Fibroblast of skin of scalp (primary cell): ENCODE measurements around the gene ACSL5. TPM values are rescaled to one million over a fixed set of nuclear protein-coding genes. Genes with fewer than 3 reads are reported as not detected.
A peak's percentile ranks its signal among the peaks of the same experiment; 100 is the strongest.

Experiments used
- DNase-seq: peaks from one replicate; pipeline ENCODE4 v3.0.0-alpha.2; 2013
- polyA plus RNA-seq, 2 experiments: library from polyadenylated mRNA; unstranded; fragments of 120-200 nt; gene quantifications; one replicate each; pipeline ENCODE4 v1.2.1, GENCODE V29; 2013; ENCODE audit not compliant: insufficient read length in 2 of 2

The ACSL5 gene
- polyA plus RNA-seq (2013, experiment 1 of 2; ENCODE audit: insufficient read length), result 0.43 TPM
- polyA plus RNA-seq (2013, experiment 2 of 2; ENCODE audit: insufficient read length), result 0.69 TPM

GRCh38 chr10:112373912-112374338 is at the start of gene ACSL5:
TSS of gene ACSL5 (plus strand) at chr10:112374116. CDS start at chr10:112394947, 20,831 bp downstream.
- no peak for DNase-seq

GRCh38 chr10:112327678-112328077 is 46.2 kb upstream of the ACSL5 start:
- DNase-seq, result no peak

DNA sequence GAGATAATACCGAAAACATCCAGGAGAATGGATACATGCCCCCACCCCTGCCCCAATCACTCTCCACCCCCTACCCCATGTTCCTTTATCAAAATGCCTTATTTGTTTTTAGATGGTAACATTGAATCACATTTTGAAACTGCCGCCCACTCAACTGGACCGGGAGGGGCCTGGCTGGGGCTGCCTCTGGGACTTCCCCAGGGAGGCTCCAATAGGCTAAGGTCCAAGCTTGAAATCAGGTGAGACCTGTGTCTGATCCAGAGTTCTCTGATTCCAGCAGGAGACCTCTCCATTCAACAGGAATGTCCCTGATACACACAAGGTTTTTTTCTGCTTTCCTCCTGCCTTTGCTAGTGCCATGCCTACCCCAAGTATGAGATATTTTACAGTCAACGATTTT is 43.8 kb upstream of the ACSL5 start:
- DNase-seq, result no peak

DNA sequence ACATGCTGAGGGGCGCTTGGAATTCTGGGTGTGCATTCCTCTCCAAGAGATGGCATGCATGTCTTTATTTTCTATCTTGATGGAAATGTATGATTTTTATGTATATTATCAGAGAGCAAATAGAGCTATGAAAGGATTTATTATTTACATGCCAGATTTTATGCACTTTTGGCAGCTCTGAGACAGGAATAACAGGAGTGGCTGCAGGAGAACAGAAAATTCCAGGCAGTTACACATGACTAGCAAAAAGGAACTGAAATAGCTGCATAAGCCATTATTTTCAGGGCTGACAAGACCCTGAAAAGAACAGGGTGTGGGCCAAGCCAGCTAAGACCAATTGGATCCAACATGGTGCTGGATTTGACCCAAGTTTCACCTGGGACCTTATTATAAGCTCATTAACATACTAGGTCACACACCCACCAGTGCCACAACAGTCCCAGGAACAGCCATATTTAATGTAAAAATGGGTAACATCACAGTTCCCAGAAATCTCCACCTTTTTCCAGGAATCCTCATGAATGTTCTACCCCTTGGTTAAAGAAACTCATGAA is 43.2 kb upstream of the ACSL5 start:
- no peak for DNase-seq

DNA sequence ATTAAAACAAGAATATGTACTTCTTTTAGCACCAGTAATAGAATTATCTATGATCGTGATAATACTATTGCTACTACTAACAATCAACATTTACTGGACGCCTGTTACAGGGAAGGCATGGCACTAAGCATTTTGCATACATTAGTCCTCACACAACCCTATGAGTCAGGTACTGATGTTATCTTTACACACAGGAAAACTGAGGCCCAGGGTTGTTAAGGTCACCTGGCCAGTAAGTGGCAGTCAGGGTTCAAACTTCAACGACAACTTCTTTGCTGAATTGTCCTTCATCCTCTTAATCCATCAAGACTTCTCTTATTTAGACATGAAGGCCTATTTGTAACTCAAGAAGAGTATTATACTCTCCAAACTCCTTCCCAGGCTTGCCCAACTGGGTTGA is 41.9 kb upstream of the ACSL5 start:
- DNase-seq, result no peak

DNA sequence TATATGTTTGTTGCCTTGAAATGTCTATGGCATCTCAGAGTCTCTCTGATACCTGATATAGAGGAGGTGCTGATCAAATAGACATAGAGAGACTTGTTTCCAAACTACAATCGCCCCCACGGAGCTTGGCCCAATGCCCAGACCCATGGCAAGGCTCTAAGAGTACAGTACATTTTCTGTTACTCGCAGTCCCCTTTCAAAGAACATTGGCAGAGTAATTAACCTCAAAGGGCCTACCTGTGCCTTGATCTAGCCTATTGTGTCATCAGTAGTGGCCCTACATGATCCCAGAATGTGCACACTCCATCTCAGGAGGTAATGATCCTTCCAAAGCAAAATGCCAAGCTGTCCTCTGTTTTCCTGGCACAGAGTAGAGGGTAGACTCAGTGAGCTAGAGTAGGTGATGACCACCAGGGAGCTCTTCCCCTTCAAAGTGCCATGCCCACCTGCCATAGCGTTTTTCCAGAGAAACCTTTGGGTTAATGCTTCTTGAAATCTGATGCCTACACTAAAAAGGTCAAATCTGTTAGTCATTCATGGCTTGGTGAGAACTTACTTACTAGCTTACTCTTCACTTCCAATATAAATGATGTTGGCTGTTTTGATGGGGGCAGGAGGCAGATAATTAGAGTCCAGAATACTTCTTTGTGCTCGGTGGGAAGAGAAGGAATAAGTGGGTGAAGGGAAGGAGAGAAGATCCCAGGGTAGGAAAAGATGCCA is 41.2 kb upstream of the ACSL5 start:
- DNase-seq, result no peak

GRCh38 chr10:112333452-112333851 is 40.5 kb upstream of the ACSL5 start:
- no peak for DNase-seq

- DNase-seq, result peak; percentile 5
Observed at GRCh38 chr10:112335111-112335867, 38.6 kb upstream of the ACSL5 start.

- no peak for DNase-seq
Observed at GRCh38 chr10:112335868-112336265, 38.0 kb upstream of the ACSL5 start.

DNA sequence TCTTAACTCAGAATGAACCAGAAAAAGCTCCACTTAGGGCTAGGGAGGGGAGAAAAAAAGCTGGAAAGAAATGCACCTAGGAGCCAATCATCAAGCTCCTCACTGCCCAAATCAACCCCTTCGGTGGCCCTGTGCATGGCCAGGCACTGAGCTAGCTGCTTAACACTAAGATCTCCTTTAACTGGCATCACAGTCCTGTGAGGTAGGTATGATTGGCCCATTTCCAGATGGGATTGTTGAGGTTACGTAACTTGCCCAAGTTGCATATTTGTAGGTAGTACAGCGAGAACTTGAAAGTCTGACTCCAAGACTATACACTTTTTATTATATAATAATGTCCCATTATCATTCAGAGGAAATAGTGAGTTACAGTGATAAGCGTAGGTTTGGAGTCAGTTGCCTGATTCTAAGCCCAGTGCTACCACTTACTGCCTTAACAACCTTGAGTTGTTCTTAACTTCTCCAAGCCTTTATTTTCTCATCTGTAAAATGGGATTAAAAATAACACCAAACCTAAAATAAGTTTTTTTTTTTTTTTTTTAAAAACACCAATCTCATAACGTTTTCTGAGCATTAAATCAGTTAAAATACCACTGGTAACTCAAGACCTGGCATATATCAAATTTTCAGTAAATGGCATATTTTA is 37.2 kb upstream of the ACSL5 start:
- DNase-seq, result no peak

DNA sequence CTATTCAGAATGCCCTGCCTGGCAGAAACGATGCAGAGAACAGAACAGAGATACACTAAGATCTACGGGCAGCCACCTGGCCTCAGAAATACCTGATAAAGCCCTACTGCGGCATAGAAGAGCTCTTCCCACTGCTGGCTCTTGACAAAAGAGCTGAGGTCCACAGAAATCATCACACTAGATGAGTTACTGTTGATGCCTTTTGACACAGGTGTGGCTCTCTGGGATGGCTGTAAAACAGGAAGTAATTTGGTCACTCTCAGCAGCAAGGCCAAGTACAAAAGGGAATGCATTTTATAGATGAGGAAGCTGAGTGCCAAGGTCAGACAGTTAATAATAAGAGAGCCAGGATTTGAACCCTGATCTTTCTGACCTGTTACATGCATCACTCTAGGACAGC is 35.0 kb upstream of the ACSL5 start:
- no peak for DNase-seq

DNA sequence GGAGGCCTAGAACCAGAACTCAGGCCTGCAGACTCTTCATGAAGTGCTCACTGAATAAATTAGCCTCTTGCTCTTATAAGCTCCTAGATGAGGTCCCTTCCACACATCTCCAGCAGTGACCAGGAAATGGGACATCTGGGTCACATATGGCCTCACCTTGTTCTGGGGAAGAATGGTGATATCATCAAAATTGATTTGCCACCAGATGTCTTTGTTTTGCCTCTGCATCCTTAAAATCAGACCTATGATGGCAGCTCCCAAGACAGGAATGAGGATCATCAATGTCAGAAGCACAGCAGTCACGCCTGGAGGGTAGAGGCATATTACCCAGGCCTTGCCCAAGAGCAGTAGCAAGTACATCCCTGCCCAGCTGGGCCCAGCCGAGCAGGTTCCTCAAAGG is 33.3 kb upstream of the ACSL5 start:
- DNase-seq, result no peak

DNA sequence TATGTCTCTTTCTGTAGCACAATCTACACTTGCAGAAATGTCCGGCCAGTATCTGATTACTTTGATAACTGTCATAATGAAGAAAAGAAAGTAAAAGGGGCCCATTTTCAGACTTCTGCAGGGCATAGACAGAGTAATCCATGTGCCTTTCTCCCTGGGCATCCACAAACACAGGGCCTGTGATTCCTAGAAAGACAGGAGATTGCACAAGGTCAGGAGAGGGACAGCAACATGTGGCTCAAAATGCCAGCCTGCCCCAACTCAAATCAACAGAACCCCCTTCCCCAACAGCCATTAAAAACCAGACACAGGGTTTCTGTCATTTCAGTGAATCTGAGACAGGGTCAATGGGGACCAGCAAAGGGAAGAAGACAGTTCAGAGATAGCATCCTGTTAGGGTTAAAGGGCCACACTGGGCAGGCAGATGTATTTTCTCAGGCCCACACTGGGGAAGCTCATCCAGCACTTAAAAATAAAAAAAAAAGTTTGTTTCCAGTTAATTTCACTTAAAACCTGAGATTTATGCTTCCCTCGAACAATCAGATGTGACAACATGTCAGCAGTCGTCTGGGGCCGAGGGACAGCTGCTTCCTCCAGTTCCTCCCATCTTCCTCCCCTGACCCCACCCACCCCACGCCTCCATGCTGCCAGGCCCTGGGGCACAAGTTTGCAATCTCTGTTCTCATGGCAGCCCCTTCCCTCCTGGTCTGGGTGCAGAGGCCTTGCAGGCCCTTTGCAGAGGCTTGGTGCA is 30.7 kb upstream of the ACSL5 start:
- no peak for DNase-seq

GRCh38 chr10:112344261-112344660 is 29.7 kb upstream of the ACSL5 start:
- DNase-seq, result no peak

- no peak for DNase-seq
Observed at GRCh38 chr10:112345202-112345601, 28.7 kb upstream of the ACSL5 start.

DNA sequence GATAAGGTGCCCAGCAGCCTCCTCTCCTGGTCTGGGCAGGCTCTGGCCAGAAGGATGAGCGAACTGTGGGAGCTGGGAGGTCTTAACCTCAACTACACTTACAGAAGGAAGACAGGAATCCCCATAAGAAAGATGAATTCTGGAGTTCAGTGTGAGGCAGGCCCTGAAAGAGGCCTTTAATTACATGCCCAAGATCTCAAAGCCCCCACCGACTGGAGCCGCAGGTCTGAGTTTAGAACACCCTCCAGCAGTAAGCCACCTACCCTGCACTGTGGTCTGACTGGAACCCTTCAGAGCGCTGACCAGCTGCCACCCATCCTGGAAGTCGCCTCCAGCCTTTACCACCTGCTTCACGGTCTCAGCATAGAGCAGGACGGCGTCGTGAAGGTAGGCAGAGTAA is 28.2 kb upstream of the ACSL5 start:
- no peak for DNase-seq

DNA sequence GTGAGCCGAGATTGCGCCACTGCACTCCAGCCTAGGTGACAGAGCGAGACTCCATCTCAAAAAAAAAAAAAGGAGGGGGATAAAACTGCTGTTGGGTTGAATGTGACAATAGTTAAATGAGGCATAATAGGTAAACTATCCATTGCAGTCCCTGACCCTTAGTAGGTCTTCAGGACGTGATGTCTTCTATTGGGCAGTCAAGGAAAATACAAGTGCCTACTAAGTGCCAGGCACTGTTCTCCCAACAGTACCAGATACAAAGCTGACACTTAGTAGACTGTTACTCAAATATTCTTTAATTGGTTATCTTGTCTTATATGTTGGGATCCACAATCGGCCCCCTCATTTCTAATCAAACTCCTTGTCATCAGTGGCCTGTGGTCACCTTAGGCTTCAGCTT is 27.1 kb upstream of the ACSL5 start:
- no peak for DNase-seq

- no peak for DNase-seq
Observed at GRCh38 chr10:112347709-112348671, 25.9 kb upstream of the ACSL5 start.

- DNase-seq, result no peak
Observed at GRCh38 chr10:112348759-112349158, 25.2 kb upstream of the ACSL5 start.

DNA sequence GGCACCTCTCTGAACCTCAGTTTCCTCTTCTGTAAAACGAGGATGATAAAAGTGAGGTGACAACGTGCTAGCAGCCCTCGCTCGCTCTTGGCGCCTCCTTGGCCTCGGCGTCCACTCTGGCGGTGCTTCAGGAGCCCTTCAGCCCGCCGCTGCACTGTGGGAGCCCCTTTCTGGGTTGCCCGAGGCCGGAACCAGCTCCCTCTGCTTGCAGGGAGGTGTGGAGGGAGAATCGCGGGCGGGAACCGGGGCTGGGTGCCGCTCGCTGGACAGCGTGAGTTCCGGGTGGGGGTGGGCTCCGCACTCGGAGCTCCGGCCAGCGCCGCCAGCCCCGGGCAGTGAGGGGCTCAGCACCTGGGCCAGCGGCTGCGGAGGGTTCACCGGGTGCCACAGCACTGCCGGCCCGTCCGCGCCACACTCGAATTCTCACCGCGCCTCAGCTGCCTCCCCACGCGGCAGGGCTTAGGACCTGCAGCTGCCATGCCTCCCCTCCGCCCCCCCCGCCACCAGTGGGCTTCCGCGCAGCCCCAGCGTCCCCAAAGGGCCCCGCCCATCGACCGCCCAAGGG is 24.3 kb upstream of the ACSL5 start:
- DNase-seq, result no peak

GRCh38 chr10:112351146-112351545 is 22.8 kb upstream of the ACSL5 start:
- DNase-seq, result no peak
